HEK293 (cell line): ENCODE data around the gene ATG4B.

Source experiments
- CTCF ChIA-PET: fragments of 350-600 bp; formaldehyde crosslinking; extraction: SDS; loops from one replicate; lab custom pipeline; 2021; ENCODE audit warnings: antibody characterized with exemption; lab: Yijun Ruan, JAX
- POLR2A ChIA-PET: fragments of 300-600 bp; formaldehyde crosslinking; extraction: SDS; loops from one replicate; lab custom pipeline; 2020; ENCODE audit warnings: antibody characterized with exemption, inconsistent platforms; lab: Yijun Ruan, JAX
- H3K27ac ChIP-seq: fragments of 200-500 bp; sonication (Bioruptor generic); 2 replicates; pipeline ENCODE4 v1.5.1; 2014; ENCODE audit warnings: low read depth, low read length, control low read depth, inconsistent platforms; ENCODE audit errors: extremely low read depth
- H3K36me3 ChIP-seq, 2 experiments: fragments of 200-500 bp in 1 of 2; sonication (Bioruptor generic) in 1 of 2; 1 replicate in 1 of 2; 2 replicates in 1 of 2; pipeline ENCODE4 v1.5.1; 2014 to 2017; ENCODE audit warnings: inconsistent platforms in 2 of 2, low read length in 2 of 2; ENCODE audit not compliant: control insufficient read depth in 2 of 2, insufficient read depth in 1 of 2
- H3K4me1 ChIP-seq: fragments of 200-500 bp; sonication (Bioruptor generic); 2 replicates; pipeline ENCODE4 v1.5.1; 2014; ENCODE audit warnings: mild to moderate bottlenecking, low read length, inconsistent platforms; ENCODE audit not compliant: control insufficient read depth, insufficient read depth
- H3K4me3 ChIP-seq: 2 replicates; pipeline ENCODE4 v1.5.1; 2011; ENCODE audit warnings: low read depth, mild to moderate bottlenecking, control low read depth, low read length, moderate library complexity
- H3K9me3 ChIP-seq: fragments of 200-500 bp; sonication (Bioruptor generic); 2 replicates; pipeline ENCODE4 v1.5.1; 2014; ENCODE audit warnings: low read depth, low read length, inconsistent platforms; ENCODE audit not compliant: control insufficient read depth, insufficient read depth
- EGR2 ChIP-seq: fragments of 450-650 bp; formaldehyde crosslinking; IDR thresholded peaks from 2 replicates; pipeline ENCODE4 v1.5.1; 2016; ENCODE audit warnings: low read depth, missing biosample characterization, missing genetic modification characterization
- PRDM10 ChIP-seq: fragments of 450-650 bp; formaldehyde crosslinking; IDR thresholded peaks from 2 replicates; pipeline ENCODE4 v1.5.1; 2016; ENCODE audit warnings: missing biosample characterization, missing genetic modification characterization
- PRDM2 ChIP-seq: fragments of 450-650 bp; formaldehyde crosslinking; IDR thresholded peaks from 2 replicates; pipeline ENCODE4 v1.5.1; 2016; ENCODE audit warnings: missing biosample characterization, missing genetic modification characterization, borderline replicate concordance
- ZBTB1 ChIP-seq: fragments of 450-650 bp; formaldehyde crosslinking; IDR thresholded peaks from 2 replicates; pipeline ENCODE4 v1.5.1; 2016; ENCODE audit warnings: missing biosample characterization, missing genetic modification characterization
- ZFHX2 ChIP-seq: fragments of 450-650 bp; formaldehyde crosslinking; conservative IDR thresholded peaks from 2 replicates; pipeline ENCODE4 v1.5.1; 2016; ENCODE audit warnings: missing biosample characterization, missing genetic modification characterization
- ZFP3 ChIP-seq: fragments of 450-650 bp; formaldehyde crosslinking; IDR thresholded peaks from 2 replicates; pipeline ENCODE4 v1.5.1; 2016; ENCODE audit warnings: low read depth, missing biosample characterization, missing genetic modification characterization
- ZNF146 ChIP-seq: fragments of 450-650 bp; formaldehyde crosslinking; IDR thresholded peaks from 2 replicates; pipeline ENCODE4 v1.5.1; 2016; ENCODE audit warnings: missing biosample characterization, missing genetic modification characterization
- ZNF239 ChIP-seq: fragments of 450-650 bp; formaldehyde crosslinking; IDR thresholded peaks from 2 replicates; pipeline ENCODE4 v1.5.1; 2016; ENCODE audit warnings: missing biosample characterization, missing genetic modification characterization
- ZNF302 ChIP-seq: fragments of 450-650 bp; formaldehyde crosslinking; IDR thresholded peaks from 2 replicates; pipeline ENCODE4 v1.5.1; 2016; ENCODE audit warnings: missing biosample characterization, missing genetic modification characterization, low read depth
- ZNF398 ChIP-seq: fragments of 450-650 bp; formaldehyde crosslinking; IDR thresholded peaks from 2 replicates; pipeline ENCODE4 v1.5.1; 2017; ENCODE audit warnings: missing biosample characterization, missing genetic modification characterization
- ZNF416 ChIP-seq: fragments of 450-650 bp; formaldehyde crosslinking; IDR thresholded peaks from 2 replicates; pipeline ENCODE4 v1.5.1; 2016; ENCODE audit warnings: missing biosample characterization, missing genetic modification characterization
- ZNF449 ChIP-seq: fragments of 450-650 bp; formaldehyde crosslinking; IDR thresholded peaks from 2 replicates; pipeline ENCODE4 v1.5.1; 2017; ENCODE audit warnings: missing biosample characterization, mild to moderate bottlenecking, missing genetic modification characterization, moderate library complexity
- ZNF510 ChIP-seq: fragments of 450-650 bp; formaldehyde crosslinking; IDR thresholded peaks from 2 replicates; pipeline ENCODE4 v1.5.1; 2018; ENCODE audit warnings: mild to moderate bottlenecking, missing genetic modification characterization, missing biosample characterization; ENCODE audit not compliant: insufficient replicate concordance
- ZNF548 ChIP-seq: fragments of 450-650 bp; formaldehyde crosslinking; IDR thresholded peaks from 2 replicates; pipeline ENCODE4 v1.5.1; 2016; ENCODE audit warnings: missing biosample characterization, missing genetic modification characterization
- ZNF623 ChIP-seq: fragments of 450-650 bp; formaldehyde crosslinking; IDR thresholded peaks from 2 replicates; pipeline ENCODE4 v1.5.1; 2016; ENCODE audit warnings: missing biosample characterization, missing genetic modification characterization
- ZNF704 ChIP-seq: fragments of 450-650 bp; formaldehyde crosslinking; IDR thresholded peaks from 2 replicates; pipeline ENCODE4 v1.5.1; 2016; ENCODE audit warnings: missing biosample characterization, missing genetic modification characterization
- ZNF837 ChIP-seq: fragments of 450-650 bp; formaldehyde crosslinking; IDR thresholded peaks from 2 replicates; pipeline ENCODE4 v1.5.1; 2016; ENCODE audit warnings: missing biosample characterization, missing genetic modification characterization

The ATG4B gene

GRCh38 chr2:241656190-241656741 is 18.8 kb downstream of the ATG4B start:
- ChIA-PET POLR2A (no interaction called here), CTCF (interaction anchor here (0.7 to 1.0 kb wide), 2 partner anchors 46 to 487 kb away, joined by 5 to 7 read pairs; no protein-coding TSS in a partner anchor)
- Histone ChIP-seq H3K36me3 (peaks cover 0 to 91% of the 10 kb centered on the region in 2 experiments; a peak in 2 of 3 replicates), H3K4me1 (no peaks in the 10 kb centered on the region), H3K27ac (no peak overlapping the region), H3K4me3 (no peak overlapping the region), H3K9me3 (no peaks in the 10 kb centered on the region)
- TF ChIP-seq EGR2 (tag by site-specific recombination) (0 out of 2 replicates have a peak, but pooled peaks have one; percentile 4), ZNF239 (tag by site-specific recombination) (no peak), ZNF837 (tag by site-specific recombination) (no peak), ZFP3 (tag by site-specific recombination) (no peak), ZNF510 (tag by site-specific recombination) (no peak), PRDM10 (tag by site-specific recombination) (no peak), ZNF416 (tag by site-specific recombination) (no peak)

- H3K36me3 ChIP-seq, result peaks cover 0 to 87% of the 10 kb centered on the region in 2 experiments; a peak in 2 of 3 replicates
- POLR2A ChIA-PET, result no interaction called here
- no peak overlapping the region for H3K27ac ChIP-seq
- H3K4me3 ChIP-seq, result no peak overlapping the region
- CTCF ChIA-PET, result interaction anchor here (0.6 to 2.6 kb wide), 5 partner anchors 8 to 807 kb away, joined by 3 to 11 read pairs (median 4); no protein-coding TSS in a partner anchor
- H3K4me1 ChIP-seq, result no peaks in the 10 kb centered on the region
- H3K9me3 ChIP-seq, result no peaks in the 10 kb centered on the region
- TF ChIP-seq ZNF548 (no peak), ZNF623 (tag by site-specific recombination) (peak; percentile 85), ZNF398 (tag by site-specific recombination) (no peak), ZFHX2 (peak; percentile 78), EGR2 (tag by site-specific recombination) (peak; percentile 75), ZNF704 (tag by site-specific recombination) (no peak), ZBTB1 (no peak), PRDM2 (tag by site-specific recombination) (no peak), ZNF449 (tag by site-specific recombination) (no peak), ZNF302 (tag by site-specific recombination) (no peak), ZNF146 (tag by site-specific recombination) (no peak)
Observed at GRCh38 chr2:241657786-241658254, 20.3 kb downstream of the ATG4B start.
